Measurements from ENCODE around the gene SGIP1. TPM values are rescaled to one million over a fixed set of nuclear protein-coding genes. Genes with fewer than 3 reads are reported as not detected.

SGIP1 gene
- total RNA-seq, 1 donor from 2014 or later, result 75.2 TPM

GRCh38 chr1:66757722-66758240, 223.8 kb downstream of the SGIP1 start:
- H3K4me1 Mint-ChIP-seq (ENCODE audit: low read depth, unreplicated experiment), result peaks cover 14% of the 10 kb centered on the region
- no peak for DNase-seq
- peaks cover 1% of the 10 kb centered on the region for H3K27me3 Mint-ChIP-seq (ENCODE audit: unreplicated experiment)
- peak overlapping the region; percentile 47 for H3K4me3 Mint-ChIP-seq (ENCODE audit: unreplicated experiment)
- no peak for TF ChIP-seq CTCF (IDR thresholded peaks at IDR 0.05; ENCODE audit: partially characterized antibody, unreplicated experiment)
- no peaks in the 10 kb centered on the region for H3K36me3 Mint-ChIP-seq (ENCODE audit: unreplicated experiment)
- H3K9me3 Mint-ChIP-seq (ENCODE audit: unreplicated experiment), result no peaks in the 10 kb centered on the region
- H3K27ac Mint-ChIP-seq (ENCODE audit: unreplicated experiment), result peak overlapping the region; percentile 73

GRCh38 chr1:66758241-66758755, 224.3 kb downstream of the SGIP1 start:
- no peak for TF ChIP-seq CTCF (IDR thresholded peaks at IDR 0.05; ENCODE audit: partially characterized antibody, unreplicated experiment)
- peaks cover 11% of the 10 kb centered on the region for H3K4me1 Mint-ChIP-seq (ENCODE audit: low read depth, unreplicated experiment)
- no peaks in the 10 kb centered on the region for H3K9me3 Mint-ChIP-seq (ENCODE audit: unreplicated experiment)
- H3K4me3 Mint-ChIP-seq (ENCODE audit: unreplicated experiment), result peak overlapping the region; percentile 47
- H3K27ac Mint-ChIP-seq (ENCODE audit: unreplicated experiment), result peak overlapping the region; percentile 73
- no peaks in the 10 kb centered on the region for H3K27me3 Mint-ChIP-seq (ENCODE audit: unreplicated experiment)
- H3K36me3 Mint-ChIP-seq (ENCODE audit: unreplicated experiment), result peaks cover under 1% of the 10 kb centered on the region
- DNase-seq, result no peak

GRCh38 chr1:66760506-66760905, 226.6 kb downstream of the SGIP1 start:
- Mint-ChIP-seq H3K4me3 (ENCODE audit: unreplicated experiment) (no peak overlapping the region), H3K4me1 (ENCODE audit: low read depth, unreplicated experiment) (peaks cover 11% of the 10 kb centered on the region), H3K27ac (ENCODE audit: unreplicated experiment) (no peak overlapping the region), H3K36me3 (ENCODE audit: unreplicated experiment) (peaks cover 4% of the 10 kb centered on the region), H3K27me3 (ENCODE audit: unreplicated experiment) (no peaks in the 10 kb centered on the region), H3K9me3 (ENCODE audit: unreplicated experiment) (no peaks in the 10 kb centered on the region)
- DNase-seq, result no peak
- TF ChIP-seq CTCF (IDR thresholded peaks at IDR 0.05; ENCODE audit: partially characterized antibody, unreplicated experiment), result no peak

- peaks cover 4% of the 10 kb centered on the region for H3K36me3 Mint-ChIP-seq (ENCODE audit: unreplicated experiment)
These were observed 227.3 kb downstream of the SGIP1 start for GRCh38 chr1:66761221-66761620.

More at GRCh38 chr1:66761221-66761620, 227.3 kb downstream of the SGIP1 start:
- TF ChIP-seq CTCF (IDR thresholded peaks at IDR 0.05; ENCODE audit: partially characterized antibody, unreplicated experiment), result no peak
- no peak for DNase-seq
- no peaks in the 10 kb centered on the region for H3K9me3 Mint-ChIP-seq (ENCODE audit: unreplicated experiment)
- no peaks in the 10 kb centered on the region for H3K27me3 Mint-ChIP-seq (ENCODE audit: unreplicated experiment)
- no peak overlapping the region for H3K4me3 Mint-ChIP-seq (ENCODE audit: unreplicated experiment)
- H3K4me1 Mint-ChIP-seq (ENCODE audit: low read depth, unreplicated experiment), result peaks cover 11% of the 10 kb centered on the region
- H3K27ac Mint-ChIP-seq (ENCODE audit: unreplicated experiment), result no peak overlapping the region
